HEK293 (cell line): Measurements from ENCODE around the gene PCF11.

Source experiments
- CTCF ChIA-PET: fragments of 350-600 bp; formaldehyde crosslinking; extraction: SDS; loops from one replicate; lab custom pipeline; 2021; ENCODE audit warnings: antibody characterized with exemption; lab: Yijun Ruan, JAX
- POLR2A ChIA-PET: fragments of 300-600 bp; formaldehyde crosslinking; extraction: SDS; loops from one replicate; lab custom pipeline; 2020; ENCODE audit warnings: antibody characterized with exemption, inconsistent platforms; lab: Yijun Ruan, JAX
- H3K27ac ChIP-seq: fragments of 200-500 bp; sonication (Bioruptor generic); 2 replicates; pipeline ENCODE4 v1.5.1; 2014; ENCODE audit warnings: low read depth, low read length, control low read depth, inconsistent platforms; ENCODE audit errors: extremely low read depth
- H3K36me3 ChIP-seq, 2 experiments: fragments of 200-500 bp in 1 of 2; sonication (Bioruptor generic) in 1 of 2; 1 replicate in 1 of 2; 2 replicates in 1 of 2; pipeline ENCODE4 v1.5.1; 2014 to 2017; ENCODE audit warnings: inconsistent platforms in 2 of 2, low read length in 2 of 2; ENCODE audit not compliant: control insufficient read depth in 2 of 2, insufficient read depth in 1 of 2
- H3K4me1 ChIP-seq: fragments of 200-500 bp; sonication (Bioruptor generic); 2 replicates; pipeline ENCODE4 v1.5.1; 2014; ENCODE audit warnings: mild to moderate bottlenecking, low read length, inconsistent platforms; ENCODE audit not compliant: control insufficient read depth, insufficient read depth
- H3K4me3 ChIP-seq: 2 replicates; pipeline ENCODE4 v1.5.1; 2011; ENCODE audit warnings: low read depth, mild to moderate bottlenecking, control low read depth, low read length, moderate library complexity
- H3K9me3 ChIP-seq: fragments of 200-500 bp; sonication (Bioruptor generic); 2 replicates; pipeline ENCODE4 v1.5.1; 2014; ENCODE audit warnings: low read depth, low read length, inconsistent platforms; ENCODE audit not compliant: control insufficient read depth, insufficient read depth
- ATF2 ChIP-seq: fragments of 450-650 bp; formaldehyde crosslinking; IDR thresholded peaks from 2 replicates; pipeline ENCODE4 v1.5.1; 2016; ENCODE audit warnings: missing biosample characterization, missing genetic modification characterization, low read depth
- EGR2 ChIP-seq: fragments of 450-650 bp; formaldehyde crosslinking; IDR thresholded peaks from 2 replicates; pipeline ENCODE4 v1.5.1; 2016; ENCODE audit warnings: low read depth, missing biosample characterization, missing genetic modification characterization
- GLIS1 ChIP-seq: fragments of 450-650 bp; formaldehyde crosslinking; IDR thresholded peaks from 2 replicates; pipeline ENCODE4 v1.5.1; 2016; ENCODE audit warnings: missing biosample characterization, missing genetic modification characterization
- KLF7 ChIP-seq: fragments of 450-650 bp; formaldehyde crosslinking; IDR thresholded peaks from 2 replicates; pipeline ENCODE4 v1.5.1; 2016; ENCODE audit warnings: missing biosample characterization, missing genetic modification characterization, borderline replicate concordance
- MZF1 ChIP-seq: fragments of 450-650 bp; formaldehyde crosslinking; IDR thresholded peaks from 2 replicates; pipeline ENCODE4 v1.5.1; 2017; ENCODE audit warnings: missing biosample characterization, missing genetic modification characterization, borderline replicate concordance
- TRIM28 ChIP-seq: IDR thresholded peaks from 2 replicates; pipeline ENCODE4 v1.6.1; 2011; ENCODE audit warnings: low read length, control low read depth, borderline replicate concordance
- TSHZ1 ChIP-seq: fragments of 450-650 bp; formaldehyde crosslinking; IDR thresholded peaks from 2 replicates; pipeline ENCODE4 v1.5.1; 2016; ENCODE audit warnings: missing biosample characterization, missing genetic modification characterization, borderline replicate concordance
- ZBTB8A ChIP-seq: fragments of 450-650 bp; formaldehyde crosslinking; IDR thresholded peaks from 2 replicates; pipeline ENCODE4 v1.5.1; 2016; ENCODE audit warnings: missing biosample characterization, missing genetic modification characterization
- ZFHX2 ChIP-seq: fragments of 450-650 bp; formaldehyde crosslinking; conservative IDR thresholded peaks from 2 replicates; pipeline ENCODE4 v1.5.1; 2016; ENCODE audit warnings: missing biosample characterization, missing genetic modification characterization
- ZNF211 ChIP-seq: fragments of 450-650 bp; formaldehyde crosslinking; IDR thresholded peaks from 2 replicates; pipeline ENCODE4 v1.5.1; 2016; ENCODE audit warnings: low read depth, missing biosample characterization, missing genetic modification characterization
- ZNF311 ChIP-seq: fragments of 450-650 bp; formaldehyde crosslinking; IDR thresholded peaks from 2 replicates; pipeline ENCODE4 v1.5.1; 2017; ENCODE audit warnings: missing biosample characterization, missing genetic modification characterization, borderline replicate concordance
- ZNF394 ChIP-seq: fragments of 450-650 bp; formaldehyde crosslinking; IDR thresholded peaks from 2 replicates; pipeline ENCODE4 v1.5.1; 2016; ENCODE audit warnings: missing biosample characterization, missing genetic modification characterization, mild to moderate bottlenecking, moderate library complexity, borderline replicate concordance
- ZNF423 ChIP-seq: fragments of 450-650 bp; formaldehyde crosslinking; IDR thresholded peaks from 2 replicates; pipeline ENCODE4 v1.5.1; 2016; ENCODE audit warnings: missing biosample characterization, missing genetic modification characterization
- ZNF521 ChIP-seq: fragments of 450-650 bp; formaldehyde crosslinking; IDR thresholded peaks from 2 replicates; pipeline ENCODE4 v1.5.1; 2017; ENCODE audit warnings: missing biosample characterization, mild to moderate bottlenecking, missing genetic modification characterization
- ZNF664 ChIP-seq: fragments of 450-650 bp; formaldehyde crosslinking; IDR thresholded peaks from 2 replicates; pipeline ENCODE4 v1.5.1; 2016; ENCODE audit warnings: missing biosample characterization, missing genetic modification characterization
- TF ChIP-seq, protein P1 (sequence below): fragments of 450-650 bp; formaldehyde crosslinking; IDR thresholded peaks from 2 replicates; pipeline ENCODE4 v1.5.1; 2016; ENCODE audit warnings: missing biosample characterization, missing genetic modification characterization
- TF ChIP-seq, protein P2 (sequence below): fragments of 450-650 bp; formaldehyde crosslinking; IDR thresholded peaks from 2 replicates; pipeline ENCODE4 v1.5.1; 2017; ENCODE audit warnings: missing biosample characterization, missing genetic modification characterization
- TF ChIP-seq, protein P3 (sequence below): fragments of 450-650 bp; formaldehyde crosslinking; IDR thresholded peaks from 2 replicates; pipeline ENCODE4 v1.5.1; 2016; ENCODE audit warnings: missing biosample characterization, missing genetic modification characterization

Gene PCF11

DNA sequence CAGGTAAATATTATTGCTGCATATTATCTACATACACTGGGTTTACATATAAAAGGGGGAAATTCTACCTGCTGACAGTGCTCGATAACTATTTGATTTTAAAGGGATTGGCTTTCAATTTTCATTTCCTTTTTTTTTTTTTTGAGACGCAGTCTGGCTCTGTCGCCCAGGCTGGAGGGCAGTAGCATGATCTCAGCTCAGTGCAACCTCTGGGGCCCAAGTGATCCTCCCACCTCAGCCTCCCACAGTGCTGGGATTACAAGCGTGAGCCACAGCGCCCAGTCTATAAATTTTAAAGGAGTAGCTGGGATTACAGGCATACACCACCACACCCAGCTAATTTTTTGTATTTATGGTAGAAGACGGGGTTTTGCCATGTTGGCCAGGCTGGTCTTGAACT lies 3.2 kb upstream of the PCF11 start:
- ChIA-PET CTCF (interaction anchor here (0.6 kb wide), 1 partner anchor 36 kb away, joined by 3 read pairs; no protein-coding TSS in a partner anchor), POLR2A (interaction anchor here (0.7 kb wide), 1 partner anchor 79 kb away, joined by 3 read pairs; no protein-coding TSS in a partner anchor)
- H3K4me3 ChIP-seq, result no peak overlapping the region
- no peaks in the 10 kb centered on the region for H3K9me3 ChIP-seq
- H3K36me3 ChIP-seq, result peaks cover 0 to 6% of the 10 kb centered on the region in 2 experiments; a peak in 1 of 3 replicates
- peak; percentile 50 for TF ChIP-seq ZFHX2
- TF ChIP-seq EGR2 (tag by site-specific recombination), result peak; percentile 61; the same call in 1 of the 2 replicates
- no peak for TF ChIP-seq MZF1 (tag by site-specific recombination)
- no peak for TF ChIP-seq KLF7 (tag by site-specific recombination)
- TF ChIP-seq ATF2 (tag by site-specific recombination), result no peak
- TF ChIP-seq, protein P1, sequence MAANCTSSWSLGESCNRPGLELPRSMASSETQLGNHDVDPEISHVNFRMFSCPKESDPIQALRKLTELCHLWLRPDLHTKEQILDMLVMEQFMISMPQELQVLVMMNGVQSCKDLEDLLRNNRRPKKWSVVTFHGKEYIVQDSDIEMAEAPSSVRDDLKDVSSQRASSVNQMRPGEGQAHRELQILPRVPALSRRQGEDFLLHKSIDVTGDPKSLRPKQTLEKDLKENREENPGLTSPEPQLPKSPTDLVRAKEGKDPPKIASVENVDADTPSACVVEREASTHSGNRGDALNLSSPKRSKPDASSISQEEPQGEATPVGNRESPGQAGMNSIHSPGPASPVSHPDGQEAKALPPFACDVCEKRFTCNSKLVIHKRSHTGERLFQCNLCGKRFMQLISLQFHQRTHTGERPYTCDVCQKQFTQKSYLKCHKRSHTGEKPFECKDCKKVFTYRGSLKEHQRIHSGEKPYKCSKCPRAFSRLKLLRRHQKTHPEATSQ (tag by site-specific recombination), result no peak
- peak; percentile 39 for TF ChIP-seq GLIS1 (tag by site-specific recombination)
- peak; percentile 56; the same call in 1 of the 2 replicates for TF ChIP-seq ZNF394 (tag by site-specific recombination)
- no peak overlapping the region for H3K27ac ChIP-seq
- H3K4me1 ChIP-seq, result no peaks in the 10 kb centered on the region

GRCh38 chr11:83156144-83156995 lies 561 bp upstream of the PCF11 start:
- POLR2A ChIA-PET, result interaction anchor here (0.7 to 3.2 kb wide), 30 partner anchors 9 to 423 kb away, joined by 3 to 46 read pairs (median 4); partner anchors contain the start of genes ANKRD42, CCDC90B, DDIAS and FAM181B
- peak overlapping the region; percentile 59 for H3K27ac ChIP-seq
- H3K36me3 ChIP-seq, result peaks cover 0 to 27% of the 10 kb centered on the region in 2 experiments; a peak in 1 of 3 replicates
- H3K9me3 ChIP-seq, result no peaks in the 10 kb centered on the region
- H3K4me3 ChIP-seq, result peak overlapping the region; percentile 62
- CTCF ChIA-PET, result interaction anchor here (0.5 to 1.1 kb wide), 5 partner anchors 53 to 246 kb away, joined by 3 to 4 read pairs (median 3); no protein-coding TSS in a partner anchor
- H3K4me1 ChIP-seq, result peaks cover 2% of the 10 kb centered on the region; the same call in 1 of the 2 replicates
- TF ChIP-seq ZNF311, result no peak
- no peak for TF ChIP-seq ZBTB8A (tag by site-specific recombination)
- TF ChIP-seq ZNF423 (tag by site-specific recombination), result 0 out of 2 replicates have a peak, but pooled peaks have one; percentile 46
- TF ChIP-seq ZNF521 (tag by site-specific recombination), result no peak
- TF ChIP-seq TSHZ1, result no peak
- TF ChIP-seq, protein P2, sequence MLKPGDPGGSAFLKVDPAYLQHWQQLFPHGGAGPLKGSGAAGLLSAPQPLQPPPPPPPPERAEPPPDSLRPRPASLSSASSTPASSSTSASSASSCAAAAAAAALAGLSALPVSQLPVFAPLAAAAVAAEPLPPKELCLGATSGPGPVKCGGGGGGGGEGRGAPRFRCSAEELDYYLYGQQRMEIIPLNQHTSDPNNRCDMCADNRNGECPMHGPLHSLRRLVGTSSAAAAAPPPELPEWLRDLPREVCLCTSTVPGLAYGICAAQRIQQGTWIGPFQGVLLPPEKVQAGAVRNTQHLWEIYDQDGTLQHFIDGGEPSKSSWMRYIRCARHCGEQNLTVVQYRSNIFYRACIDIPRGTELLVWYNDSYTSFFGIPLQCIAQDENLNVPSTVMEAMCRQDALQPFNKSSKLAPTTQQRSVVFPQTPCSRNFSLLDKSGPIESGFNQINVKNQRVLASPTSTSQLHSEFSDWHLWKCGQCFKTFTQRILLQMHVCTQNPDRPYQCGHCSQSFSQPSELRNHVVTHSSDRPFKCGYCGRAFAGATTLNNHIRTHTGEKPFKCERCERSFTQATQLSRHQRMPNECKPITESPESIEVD (tag by site-specific recombination), result no peak
- peak; percentile 76; the same call in 1 of the 2 replicates for TF ChIP-seq MZF1 (tag by site-specific recombination)
- TF ChIP-seq, protein P3, sequence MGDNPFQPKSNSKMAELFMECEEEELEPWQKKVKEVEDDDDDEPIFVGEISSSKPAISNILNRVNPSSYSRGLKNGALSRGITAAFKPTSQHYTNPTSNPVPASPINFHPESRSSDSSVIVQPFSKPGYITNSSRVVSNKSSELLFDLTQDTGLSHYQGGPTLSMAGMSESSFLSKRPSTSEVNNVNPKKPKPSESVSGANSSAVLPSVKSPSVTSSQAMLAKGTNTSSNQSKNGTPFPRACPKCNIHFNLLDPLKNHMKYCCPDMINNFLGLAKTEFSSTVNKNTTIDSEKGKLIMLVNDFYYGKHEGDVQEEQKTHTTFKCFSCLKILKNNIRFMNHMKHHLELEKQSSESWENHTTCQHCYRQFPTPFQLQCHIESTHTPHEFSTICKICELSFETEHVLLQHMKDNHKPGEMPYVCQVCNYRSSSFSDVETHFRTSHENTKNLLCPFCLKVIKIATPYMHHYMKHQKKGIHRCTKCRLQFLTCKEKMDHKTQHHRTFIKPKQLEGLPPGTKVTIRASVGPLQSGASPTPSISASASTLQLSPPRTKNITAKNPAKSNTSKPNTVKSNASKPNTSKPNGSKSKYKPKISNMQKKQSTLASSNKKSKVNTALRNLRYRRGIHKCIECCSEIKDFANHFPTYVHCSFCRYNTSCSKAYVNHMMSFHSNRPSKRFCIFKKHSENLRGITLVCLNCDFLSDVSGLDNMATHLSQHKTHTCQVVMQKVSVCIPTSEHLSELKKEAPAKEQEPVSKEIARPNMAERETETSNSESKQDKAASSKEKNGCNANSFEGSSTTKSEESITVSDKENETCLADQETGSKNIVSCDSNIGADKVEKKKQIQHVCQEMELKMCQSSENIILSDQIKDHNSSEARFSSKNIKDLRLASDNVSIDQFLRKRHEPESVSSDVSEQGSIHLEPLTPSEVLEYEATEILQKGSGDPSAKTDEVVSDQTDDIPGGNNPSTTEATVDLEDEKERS (tag by site-specific recombination), result no peak
- no peak for TF ChIP-seq TRIM28
- TF ChIP-seq ZNF664, result no peak
- no peak for TF ChIP-seq ZNF211
